Measurements from ENCODE around the gene HNRNPC. TPM values are rescaled to one million over a fixed set of nuclear protein-coding genes. Genes with fewer than 3 reads are reported as not detected.

Gene HNRNPC
- total RNA-seq, 1 experiment from 2014 or later = 1,062 TPM

GRCh38 chr14:21201732-21202462 is 67.3 kb downstream of the HNRNPC start:
- H2BK20ac ChIP-seq (ENCODE audit: low read depth, low read length, poor library complexity, severe bottlenecking) = no peak overlapping the region
- Mint-ChIP-seq H3K27ac (peak overlapping the region in 1 of 3 experiments; percentile 22; a peak in 2 of 7 replicates), H3K27me3 (ENCODE audit: low read depth) (no peaks in the 10 kb centered on the region; the same call in 1 of the 2 replicates), H3K4me3 (no peak overlapping the region), H3K9me3 (peaks cover 3 to 6% of the 10 kb centered on the region in 2 experiments; a peak in 2 of 5 replicates), H3K4me1 (peaks cover 33 to 38% of the 10 kb centered on the region in 2 experiments), H3K36me3 (ENCODE audit: insufficient read depth in 1 of 3, low read depth in 3 of 3) (peaks cover 4 to 10% (median 5%) of the 10 kb centered on the region in 3 experiments; a peak in 6 of 7 replicates)
- H2AK5ac ChIP-seq (ENCODE audit: insufficient read length, low read length) = no peak overlapping the region
- no peak overlapping the region for H3K56ac ChIP-seq (ENCODE audit: insufficient read length, low read depth, low read length)
- WGBS (ENCODE audit: extremely low coverage, insufficient read length, low lambda C conversion rate) = no CpG with 5 or more reads among the region's 12 CpGs
- no peak overlapping the region for H2BK15ac ChIP-seq (ENCODE audit: low read depth, low read length)
- no peak overlapping the region for H4K5ac ChIP-seq (ENCODE audit: insufficient read length, low read depth, low read length)
- H3K27ac ChIP-seq (ENCODE audit: insufficient read length, low read depth, low read length) = no peak overlapping the region
- H3K9me3 ChIP-seq (ENCODE audit: control insufficient read depth, low read depth, low read length) = no peaks in the 10 kb centered on the region
- no peak overlapping the region for H2BK5ac ChIP-seq (ENCODE audit: insufficient read length, low read length)
- H3K4ac ChIP-seq (ENCODE audit: low read depth, low read length) = no peak overlapping the region
- H3K23ac ChIP-seq (ENCODE audit: insufficient read length, low read depth, low read length) = no peak overlapping the region
- no peak overlapping the region for H4K8ac ChIP-seq (replicated peaks; ENCODE audit: insufficient read length, low read depth, low read length)
- H3K23me2 ChIP-seq (ENCODE audit: insufficient read length, low read depth, low read length, poor library complexity, severe bottlenecking) = no peaks in the 10 kb centered on the region
- DNase-seq = no peak
- no peak overlapping the region for H3K9ac ChIP-seq (ENCODE audit: extremely low read depth, insufficient read length, low read length)
- no peak overlapping the region for H2AFZ ChIP-seq (ENCODE audit: low read length)
- H3K4me1 ChIP-seq (ENCODE audit: insufficient read depth, low read length) = no peaks in the 10 kb centered on the region
- no peak overlapping the region for H3K4me2 ChIP-seq (ENCODE audit: insufficient read depth, insufficient read length, low read length)
- H2BK12ac ChIP-seq (ENCODE audit: insufficient read length, low read depth, low read length) = no peak overlapping the region
- H4K20me1 ChIP-seq (ENCODE audit: control insufficient read depth, insufficient read depth, insufficient read length) = no peaks in the 10 kb centered on the region
- no peak overlapping the region for H2BK120ac ChIP-seq (ENCODE audit: low read depth, low read length, poor library complexity, severe bottlenecking)
- no peak for TF ChIP-seq CTCF (conservative IDR thresholded peaks at IDR 0.05)
- no peaks in the 10 kb centered on the region for H3K79me1 ChIP-seq (ENCODE audit: insufficient read depth, low read depth, low read length, poor library complexity, severe bottlenecking)
- no peak overlapping the region for H4K91ac ChIP-seq (ENCODE audit: insufficient read length, low read depth, low read length)
- no peak overlapping the region for H3K18ac ChIP-seq (ENCODE audit: insufficient read length, low read depth, low read length)
- H3T11ph ChIP-seq (ENCODE audit: low read length) = no peak overlapping the region
- no peaks in the 10 kb centered on the region for H3K27me3 ChIP-seq (ENCODE audit: insufficient read depth, low read length)
- H3K79me2 ChIP-seq (ENCODE audit: insufficient read depth, low read length) = no peaks in the 10 kb centered on the region
- H3K14ac ChIP-seq (ENCODE audit: insufficient read depth, low read length) = no peak overlapping the region

Measured in H9 (cell line).